Measurements from ENCODE around the gene CNTNAP2.

The CNTNAP2 gene

DNA sequence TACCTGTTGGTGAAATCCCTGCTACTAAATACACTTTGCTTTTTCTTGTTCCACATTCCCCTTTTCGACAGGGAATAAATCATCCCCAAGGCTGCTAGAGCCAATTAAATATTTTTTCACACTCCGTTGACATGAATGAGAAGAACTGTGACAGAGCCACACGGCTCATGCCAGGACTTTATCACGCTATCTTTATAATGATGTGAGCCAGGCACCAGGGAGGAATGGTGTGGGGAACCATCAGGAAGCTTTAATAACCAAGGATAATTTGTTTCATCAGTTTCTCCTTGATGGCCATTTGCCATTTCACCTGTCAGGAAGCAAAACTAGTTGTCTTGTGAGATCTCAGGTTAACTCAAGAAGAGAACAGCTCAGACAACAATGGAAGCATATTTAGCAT lies 2280.9 kb downstream of the CNTNAP2 start:
- Histone ChIP-seq H3K9ac (ENCODE audit: low read depth, low read length) (peak overlapping the region; percentile 15; the same call in 1 of the 2 replicates), H3K4me1 (ENCODE audit: insufficient read depth, low read length) (peaks cover 46% of the 10 kb centered on the region; the same call in 1 of the 2 replicates), H3K27me3 (ENCODE audit: insufficient read depth, low read length) (no peaks in the 10 kb centered on the region), H3K36me3 (ENCODE audit: insufficient read depth, low read depth, low read length) (no peaks in the 10 kb centered on the region), H3K27ac (ENCODE audit: low read length) (no peak overlapping the region), H3K9me3 (ENCODE audit: insufficient read depth, low read depth, low read length) (no peaks in the 10 kb centered on the region), H3K4me3 (ENCODE audit: low read length) (peak overlapping the region; percentile 22; the same call in 1 of the 2 replicates)

GRCh38 chr7:148397985-148398384 lies 2281.4 kb downstream of the CNTNAP2 start:
- Histone ChIP-seq H3K36me3 (ENCODE audit: insufficient read depth, low read depth, low read length) (no peaks in the 10 kb centered on the region), H3K27ac (ENCODE audit: low read length) (no peak overlapping the region), H3K9ac (ENCODE audit: low read depth, low read length) (peak overlapping the region; percentile 15; the same call in 1 of the 2 replicates), H3K4me3 (ENCODE audit: low read length) (no peak overlapping the region; the same call in 1 of the 2 replicates), H3K27me3 (ENCODE audit: insufficient read depth, low read length) (no peaks in the 10 kb centered on the region), H3K9me3 (ENCODE audit: insufficient read depth, low read depth, low read length) (no peaks in the 10 kb centered on the region), H3K4me1 (ENCODE audit: insufficient read depth, low read length) (peaks cover 46% of the 10 kb centered on the region; the same call in 1 of the 2 replicates)

DNA sequence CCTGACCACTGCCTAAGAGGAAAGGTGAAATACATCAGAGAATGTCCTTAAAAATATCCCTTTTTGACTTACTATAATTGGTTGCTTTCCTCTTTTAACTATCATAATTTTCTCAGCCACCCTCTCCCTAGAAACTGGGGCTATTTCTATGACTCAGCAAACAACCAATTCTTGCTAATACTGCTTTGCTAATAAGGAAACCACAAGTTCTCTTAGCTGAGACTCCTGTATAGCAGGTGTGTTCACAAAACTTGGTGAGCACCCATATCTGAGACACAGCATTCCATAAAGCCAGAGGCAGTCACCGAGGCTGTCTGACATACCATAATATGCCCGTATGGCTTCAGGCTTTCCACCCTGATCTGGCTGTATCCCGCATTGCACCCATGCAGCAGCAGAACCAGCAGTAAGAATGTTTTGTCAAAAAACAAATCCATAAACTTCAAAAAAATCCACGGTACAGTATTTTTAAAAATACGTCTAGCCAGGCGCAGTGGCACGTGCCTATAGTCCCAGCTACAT lies 2282.3 kb downstream of the CNTNAP2 start:
- no peaks in the 10 kb centered on the region for H3K27me3 ChIP-seq (ENCODE audit: insufficient read depth, low read length)
- no peaks in the 10 kb centered on the region for H3K9me3 ChIP-seq (ENCODE audit: insufficient read depth, low read depth, low read length)
- peaks cover 46% of the 10 kb centered on the region; the same call in 1 of the 2 replicates for H3K4me1 ChIP-seq (ENCODE audit: insufficient read depth, low read length)
- no peak overlapping the region for H3K27ac ChIP-seq (ENCODE audit: low read length)
- H3K4me3 ChIP-seq (ENCODE audit: low read length): no peak overlapping the region
- no peak overlapping the region for H3K9ac ChIP-seq (ENCODE audit: low read depth, low read length)
- no peaks in the 10 kb centered on the region for H3K36me3 ChIP-seq (ENCODE audit: insufficient read depth, low read depth, low read length)

DNA sequence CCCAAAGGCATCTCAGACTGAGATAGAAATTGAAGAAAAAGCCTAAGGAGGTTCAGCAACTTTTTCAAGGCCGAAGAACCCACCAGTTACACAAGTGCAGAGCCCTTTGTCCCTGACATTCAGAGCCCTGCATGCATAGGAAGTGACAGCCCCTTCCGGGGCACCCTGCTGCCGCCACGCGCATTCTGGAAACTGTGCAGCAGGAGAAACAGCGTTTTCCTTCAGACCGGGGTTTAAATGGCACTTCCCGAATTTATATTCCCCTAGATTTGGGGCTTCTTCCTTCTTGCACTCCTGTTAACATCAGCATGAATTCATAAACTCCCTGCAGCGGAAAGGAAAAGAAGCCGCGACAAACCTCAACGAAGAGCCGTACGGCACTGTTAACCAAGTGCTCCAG lies 2283.5 kb downstream of the CNTNAP2 start:
- Histone ChIP-seq H3K9me3 (ENCODE audit: insufficient read depth, low read depth, low read length) (no peaks in the 10 kb centered on the region), H3K4me3 (ENCODE audit: low read length) (no peak overlapping the region), H3K4me1 (ENCODE audit: insufficient read depth, low read length) (peaks cover 35% of the 10 kb centered on the region; the same call in 1 of the 2 replicates), H3K36me3 (ENCODE audit: insufficient read depth, low read depth, low read length) (no peaks in the 10 kb centered on the region), H3K27ac (ENCODE audit: low read length) (no peak overlapping the region), H3K27me3 (ENCODE audit: insufficient read depth, low read length) (no peaks in the 10 kb centered on the region), H3K9ac (ENCODE audit: low read depth, low read length) (no peak overlapping the region)

- no peaks in the 10 kb centered on the region for H3K27me3 ChIP-seq (ENCODE audit: insufficient read depth, low read length)
- H3K36me3 ChIP-seq (ENCODE audit: insufficient read depth, low read depth, low read length): no peaks in the 10 kb centered on the region
- no peaks in the 10 kb centered on the region for H3K9me3 ChIP-seq (ENCODE audit: insufficient read depth, low read depth, low read length)
- H3K9ac ChIP-seq (ENCODE audit: low read depth, low read length): peak overlapping the region; percentile 12; the same call in 1 of the 2 replicates
- H3K4me3 ChIP-seq (ENCODE audit: low read length): no peak overlapping the region
- H3K27ac ChIP-seq (ENCODE audit: low read length): no peak overlapping the region
- peaks cover 15% of the 10 kb centered on the region; the same call in 1 of the 2 replicates for H3K4me1 ChIP-seq (ENCODE audit: insufficient read depth, low read length)
Observed at GRCh38 chr7:148402159-148402558, 2285.6 kb downstream of the CNTNAP2 start.

- H3K4me3 ChIP-seq (ENCODE audit: low read length): no peak overlapping the region
- no peaks in the 10 kb centered on the region for H3K27me3 ChIP-seq (ENCODE audit: insufficient read depth, low read length)
- H3K4me1 ChIP-seq (ENCODE audit: insufficient read depth, low read length): peaks cover 5% of the 10 kb centered on the region; the same call in 1 of the 2 replicates
- H3K9ac ChIP-seq (ENCODE audit: low read depth, low read length): no peak overlapping the region
- no peaks in the 10 kb centered on the region for H3K9me3 ChIP-seq (ENCODE audit: insufficient read depth, low read depth, low read length)
- no peak overlapping the region for H3K27ac ChIP-seq (ENCODE audit: low read length)
- no peaks in the 10 kb centered on the region for H3K36me3 ChIP-seq (ENCODE audit: insufficient read depth, low read depth, low read length)
Observed at GRCh38 chr7:148403466-148403993, 2286.9 kb downstream of the CNTNAP2 start.

GRCh38 chr7:148408307-148408706 lies 2291.7 kb downstream of the CNTNAP2 start:
- peaks cover 6% of the 10 kb centered on the region; the same call in 1 of the 2 replicates for H3K4me1 ChIP-seq (ENCODE audit: insufficient read depth, low read length)
- no peak overlapping the region for H3K9ac ChIP-seq (ENCODE audit: low read depth, low read length)
- H3K4me3 ChIP-seq (ENCODE audit: low read length): no peak overlapping the region
- H3K27me3 ChIP-seq (ENCODE audit: insufficient read depth, low read length): no peaks in the 10 kb centered on the region
- peaks cover 10% of the 10 kb centered on the region; the same call in 1 of the 2 replicates for H3K36me3 ChIP-seq (ENCODE audit: insufficient read depth, low read depth, low read length)
- H3K9me3 ChIP-seq (ENCODE audit: insufficient read depth, low read depth, low read length): no peaks in the 10 kb centered on the region
- no peak overlapping the region for H3K27ac ChIP-seq (ENCODE audit: low read length)

DNA sequence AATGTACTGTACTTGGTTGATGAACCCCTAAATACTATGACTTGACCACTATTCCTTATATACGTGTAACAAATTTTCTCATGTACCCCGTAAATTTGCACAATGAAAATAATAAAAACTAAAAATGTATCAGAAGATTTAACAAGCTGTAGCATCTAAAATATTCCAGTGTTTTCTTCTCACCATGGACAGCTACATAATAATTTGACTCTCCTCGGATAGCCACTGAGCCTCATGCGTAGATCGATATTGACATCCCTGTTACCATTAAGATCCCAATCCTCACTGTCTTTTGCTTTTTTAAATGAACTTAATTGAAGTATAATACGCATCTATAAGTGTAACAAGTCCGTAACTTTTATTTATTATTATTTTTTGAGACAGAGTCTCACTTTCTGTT lies 2294.3 kb downstream of the CNTNAP2 start:
- Histone ChIP-seq H3K27me3 (ENCODE audit: insufficient read depth, low read length) (no peaks in the 10 kb centered on the region), H3K36me3 (ENCODE audit: insufficient read depth, low read depth, low read length) (peaks cover 11% of the 10 kb centered on the region), H3K4me1 (ENCODE audit: insufficient read depth, low read length) (peaks cover 6% of the 10 kb centered on the region; the same call in 1 of the 2 replicates), H3K27ac (ENCODE audit: low read length) (no peak overlapping the region), H3K9me3 (ENCODE audit: insufficient read depth, low read depth, low read length) (no peaks in the 10 kb centered on the region), H3K9ac (ENCODE audit: low read depth, low read length) (no peak overlapping the region), H3K4me3 (ENCODE audit: low read length) (no peak overlapping the region)

DNA sequence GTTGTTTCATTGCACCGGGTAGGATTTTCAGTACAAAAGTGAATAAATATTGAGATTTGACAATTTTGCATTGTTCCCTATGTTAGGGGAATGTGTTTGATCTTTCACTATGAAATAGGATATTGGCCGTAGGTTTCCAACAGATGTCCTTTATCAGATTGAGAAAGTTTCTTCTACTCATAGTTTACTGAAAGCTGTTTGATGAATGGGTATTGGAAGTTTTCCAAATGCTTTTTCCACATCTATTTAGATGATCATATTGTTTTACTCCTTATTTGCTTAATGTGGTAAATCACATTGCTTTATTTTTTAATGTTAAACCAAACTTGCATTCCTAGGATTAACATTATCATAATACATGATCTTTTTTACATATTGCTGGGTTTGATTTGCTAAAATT lies 2296.1 kb downstream of the CNTNAP2 start:
- no peaks in the 10 kb centered on the region for H3K27me3 ChIP-seq (ENCODE audit: insufficient read depth, low read length)
- H3K27ac ChIP-seq (ENCODE audit: low read length): no peak overlapping the region
- H3K4me3 ChIP-seq (ENCODE audit: low read length): no peak overlapping the region
- peaks cover 6% of the 10 kb centered on the region; the same call in 1 of the 2 replicates for H3K4me1 ChIP-seq (ENCODE audit: insufficient read depth, low read length)
- no peak overlapping the region for H3K9ac ChIP-seq (ENCODE audit: low read depth, low read length)
- H3K36me3 ChIP-seq (ENCODE audit: insufficient read depth, low read depth, low read length): peaks cover 27% of the 10 kb centered on the region
- H3K9me3 ChIP-seq (ENCODE audit: insufficient read depth, low read depth, low read length): no peaks in the 10 kb centered on the region

- no peak overlapping the region for H3K9ac ChIP-seq (ENCODE audit: low read depth, low read length)
- no peaks in the 10 kb centered on the region; the same call in 1 of the 2 replicates for H3K9me3 ChIP-seq (ENCODE audit: insufficient read depth, low read depth, low read length)
- no peak overlapping the region for H3K4me3 ChIP-seq (ENCODE audit: low read length)
- H3K27ac ChIP-seq (ENCODE audit: low read length): no peak overlapping the region
- no peaks in the 10 kb centered on the region for H3K27me3 ChIP-seq (ENCODE audit: insufficient read depth, low read length)
- peaks cover 24% of the 10 kb centered on the region for H3K36me3 ChIP-seq (ENCODE audit: insufficient read depth, low read depth, low read length)
- H3K4me1 ChIP-seq (ENCODE audit: insufficient read depth, low read length): no peaks in the 10 kb centered on the region; the same call in 1 of the 2 replicates
Observed at GRCh38 chr7:148419856-148420832, 2303.5 kb downstream of the CNTNAP2 start.

- Histone ChIP-seq H3K9me3 (ENCODE audit: insufficient read depth, low read depth, low read length) (no peaks in the 10 kb centered on the region; the same call in 1 of the 2 replicates), H3K36me3 (ENCODE audit: insufficient read depth, low read depth, low read length) (peaks cover 13% of the 10 kb centered on the region), H3K27ac (ENCODE audit: low read length) (no peak overlapping the region), H3K4me1 (ENCODE audit: insufficient read depth, low read length) (no peaks in the 10 kb centered on the region; the same call in 1 of the 2 replicates), H3K27me3 (ENCODE audit: insufficient read depth, low read length) (no peaks in the 10 kb centered on the region), H3K9ac (ENCODE audit: low read depth, low read length) (no peak overlapping the region), H3K4me3 (ENCODE audit: low read length) (no peak overlapping the region)
Observed at GRCh38 chr7:148422030-148422429, 2305.4 kb downstream of the CNTNAP2 start.
